Stimulated activated CD8-positive, alpha-beta memory T cell treated with anti-CD3 and anti-CD28 coated beads, Interleukin-4, amount 100 ng/mL, for 48 hours (primary cell): ENCODE results near the gene AGTRAP.

Source experiments
- DNase-seq: peaks from one replicate; pipeline ENCODE4 v3.0.0-alpha.2; 2020

AGTRAP gene

GRCh38 chr1:11764519-11764918 is 28.6 kb downstream of the AGTRAP start:
- DNase-seq = no peak

GRCh38 chr1:11765661-11766428 is 29.9 kb downstream of the AGTRAP start:
- DNase-seq = no peak

DNA sequence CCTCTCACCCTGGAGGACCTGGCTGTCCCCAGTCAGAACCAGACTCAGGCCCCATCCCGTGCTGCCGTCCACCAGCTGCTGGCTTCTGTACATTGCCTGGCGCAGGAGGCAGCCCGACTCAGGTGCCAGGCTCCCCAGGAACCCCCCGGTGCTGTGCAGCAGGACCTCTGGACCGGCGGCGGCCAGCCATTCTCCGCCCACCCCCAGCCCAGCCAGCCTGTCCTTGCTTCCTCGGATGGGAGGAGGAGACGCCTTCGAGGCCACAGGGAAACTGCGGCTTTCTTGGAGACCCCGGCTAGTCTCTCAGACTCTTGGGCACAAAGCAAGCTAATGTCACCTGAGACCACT is 30.5 kb downstream of the AGTRAP start:
- no peak for DNase-seq

- no peak for DNase-seq
Measured at GRCh38 chr1:11767922-11768704, 32.2 kb downstream of the AGTRAP start.

DNA sequence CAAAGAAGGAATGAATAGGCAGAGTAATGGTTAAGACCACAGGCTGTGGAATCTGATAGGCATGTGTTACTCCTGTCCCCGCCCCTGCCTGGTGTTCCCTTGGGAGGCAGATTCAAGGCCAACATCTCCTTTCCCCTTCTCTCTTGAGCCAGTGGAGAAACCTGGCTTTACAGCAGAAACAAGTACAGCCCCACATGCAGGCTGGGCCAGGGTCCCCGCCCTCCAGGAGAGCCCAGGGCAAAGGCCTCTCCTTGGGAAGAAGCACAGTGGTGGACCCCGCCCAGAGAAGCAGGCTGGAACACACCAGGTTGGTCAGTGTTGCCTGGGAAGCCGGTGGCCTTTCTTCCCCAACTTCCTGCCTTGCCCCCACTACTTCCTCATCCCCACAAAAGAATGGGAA is 32.9 kb downstream of the AGTRAP start:
- DNase-seq = no peak

DNA sequence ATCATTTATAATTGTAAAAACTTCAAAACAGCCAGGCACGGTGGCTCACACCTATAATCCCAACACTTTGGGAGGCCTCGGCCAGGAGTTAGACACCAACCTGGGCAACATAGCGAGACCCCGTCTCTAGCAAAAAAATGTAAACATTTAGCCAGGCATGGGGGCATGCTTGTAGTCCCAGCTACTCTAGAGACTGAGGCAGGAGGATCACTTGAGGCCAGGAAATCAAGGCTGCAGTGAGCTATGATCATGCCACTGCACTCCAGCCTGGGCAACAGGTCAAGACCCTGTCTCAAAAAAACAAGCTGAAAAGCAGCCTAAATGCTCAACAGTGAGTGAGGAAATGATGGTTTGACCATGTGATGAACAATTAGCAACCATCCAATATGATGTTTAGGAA is 33.3 kb downstream of the AGTRAP start:
- DNase-seq = no peak

DNA sequence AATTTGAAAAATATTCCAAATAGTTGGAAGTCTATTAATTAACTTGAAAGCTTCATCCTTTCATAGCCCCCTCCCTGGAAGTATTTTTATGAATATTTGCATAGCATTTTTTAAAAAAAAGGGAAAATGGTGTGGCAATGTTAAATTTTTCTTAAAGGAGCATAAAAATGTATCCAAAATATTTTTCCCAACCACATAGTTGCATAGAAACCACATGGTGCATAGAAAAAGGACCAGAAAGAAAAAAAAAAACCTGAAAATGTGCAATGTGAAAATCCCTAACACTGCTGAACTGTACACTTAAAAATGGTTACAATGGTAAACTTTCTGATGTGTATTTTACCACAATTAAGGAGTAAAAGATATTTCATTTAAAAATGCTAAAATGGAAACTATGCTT is 34.1 kb downstream of the AGTRAP start:
- no peak for DNase-seq

- DNase-seq = no peak
Measured at GRCh38 chr1:11771481-11772043, 35.6 kb downstream of the AGTRAP start.

- no peak for DNase-seq
Measured at GRCh38 chr1:11772458-11772857, 36.5 kb downstream of the AGTRAP start.

DNA sequence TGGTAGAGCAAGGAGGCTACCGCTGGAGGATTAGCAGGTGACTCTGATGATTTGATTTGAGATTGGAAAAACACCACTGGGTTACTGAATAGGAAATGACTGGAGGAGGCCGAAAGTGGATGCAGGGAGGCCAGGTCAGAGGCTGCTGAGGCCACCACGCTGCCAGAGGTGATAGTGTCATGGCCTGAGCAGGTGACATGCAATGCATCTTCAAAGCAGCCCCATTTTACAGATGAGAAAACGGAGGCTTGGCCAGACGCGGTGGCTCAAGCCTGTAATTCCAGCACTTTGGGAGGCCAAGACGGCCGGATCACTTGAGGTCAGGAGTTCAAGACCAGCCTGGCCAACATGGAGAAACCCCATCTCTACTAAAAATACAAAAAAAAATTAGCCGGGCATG is 38.8 kb downstream of the AGTRAP start:
- no peak for DNase-seq

- DNase-seq = no peak
Measured at GRCh38 chr1:11777658-11778322, 41.9 kb downstream of the AGTRAP start.

DNA sequence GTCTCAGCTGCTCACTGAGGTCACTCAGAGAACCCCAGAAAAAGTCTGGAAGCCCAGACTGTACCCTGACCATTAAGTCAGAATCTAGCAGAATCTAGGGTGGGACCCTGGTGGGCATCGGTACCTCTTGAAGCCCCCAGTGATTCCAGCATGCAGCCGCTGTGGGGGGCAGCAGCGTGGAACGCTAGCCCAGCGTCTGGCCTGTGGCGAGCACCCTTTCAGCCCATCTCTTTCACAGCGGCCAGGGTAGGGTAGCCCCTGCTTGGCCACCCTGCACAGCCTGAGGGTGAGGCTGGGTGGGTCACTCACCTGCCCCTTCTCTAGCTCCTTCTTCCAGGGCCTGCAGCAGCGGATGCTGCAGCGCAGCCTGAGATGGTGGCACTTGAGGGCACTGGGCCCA is 42.4 kb downstream of the AGTRAP start:
- DNase-seq = no peak

GRCh38 chr1:11778844-11779623 is 43.1 kb downstream of the AGTRAP start:
- DNase-seq = no peak

DNA sequence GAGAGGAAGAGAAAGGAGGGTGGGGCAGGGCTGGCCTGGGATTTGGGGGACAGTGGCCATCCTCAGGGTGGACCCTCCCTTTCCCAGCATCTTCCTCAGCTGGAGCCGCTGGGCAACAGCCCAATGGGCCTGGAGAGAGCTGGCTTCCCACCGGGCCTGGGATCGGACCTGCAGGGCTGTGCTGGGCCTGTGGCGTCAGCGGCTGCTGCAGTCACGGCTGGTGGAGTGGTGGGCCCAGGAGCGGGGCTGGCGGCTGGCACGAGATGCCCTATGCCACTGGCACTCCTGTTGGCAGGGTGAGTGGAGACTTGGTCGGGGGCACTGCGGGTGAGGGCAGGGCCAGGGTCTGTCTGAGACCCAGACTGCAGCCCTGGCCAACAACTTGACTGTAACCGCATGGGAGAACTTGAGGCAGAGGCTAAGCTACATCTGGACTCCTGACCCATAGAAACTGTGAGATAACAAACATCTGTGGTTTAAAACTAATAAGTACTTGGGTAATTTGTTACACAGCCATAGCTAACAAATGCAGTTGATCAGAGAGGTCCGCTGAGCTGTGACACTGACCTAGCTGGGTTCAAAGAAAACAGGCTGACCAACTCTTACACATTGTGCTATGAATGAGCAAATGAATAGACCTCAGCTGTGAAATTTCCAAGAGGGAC is 43.9 kb downstream of the AGTRAP start:
- no peak for DNase-seq

DNA sequence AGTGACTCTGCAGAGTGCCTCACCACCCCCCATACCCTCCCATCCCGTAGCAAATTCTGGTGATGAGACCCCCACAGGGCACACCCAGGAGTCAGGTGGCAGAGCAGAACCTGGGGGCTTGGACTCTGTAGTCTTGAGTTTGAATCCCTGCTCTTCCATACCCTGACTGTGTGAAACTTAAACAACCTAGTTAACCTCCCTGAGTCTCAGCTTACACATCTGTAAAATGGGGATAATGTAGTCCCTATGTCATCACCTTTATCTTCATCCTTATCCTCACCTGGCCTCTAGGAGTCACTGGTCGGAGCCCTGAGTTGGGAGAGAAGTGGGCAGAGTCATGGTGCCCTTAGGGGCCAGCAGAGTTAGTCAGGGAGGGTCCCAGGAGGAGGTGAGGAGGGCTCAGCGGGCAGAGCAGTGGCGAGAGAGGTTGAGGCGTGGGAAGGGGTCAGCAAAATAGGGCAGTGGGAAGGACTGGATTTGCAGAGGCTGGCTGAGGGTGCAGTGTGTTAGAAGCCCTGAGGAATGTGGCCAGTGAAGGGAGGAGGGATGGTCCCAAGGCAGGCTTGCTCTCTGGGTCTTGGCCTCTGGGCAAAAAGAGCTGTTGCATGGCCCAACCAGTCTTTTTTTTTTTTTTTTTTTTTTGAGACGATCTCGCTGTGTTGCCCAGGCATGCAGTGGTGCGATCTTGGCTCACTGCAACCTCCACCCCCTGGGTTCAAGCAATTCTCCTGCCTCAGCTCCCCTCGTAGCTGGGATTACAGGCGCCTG is 44.6 kb downstream of the AGTRAP start:
- DNase-seq = no peak

GRCh38 chr1:11781297-11781696 is 45.4 kb downstream of the AGTRAP start:
- no peak for DNase-seq

DNA sequence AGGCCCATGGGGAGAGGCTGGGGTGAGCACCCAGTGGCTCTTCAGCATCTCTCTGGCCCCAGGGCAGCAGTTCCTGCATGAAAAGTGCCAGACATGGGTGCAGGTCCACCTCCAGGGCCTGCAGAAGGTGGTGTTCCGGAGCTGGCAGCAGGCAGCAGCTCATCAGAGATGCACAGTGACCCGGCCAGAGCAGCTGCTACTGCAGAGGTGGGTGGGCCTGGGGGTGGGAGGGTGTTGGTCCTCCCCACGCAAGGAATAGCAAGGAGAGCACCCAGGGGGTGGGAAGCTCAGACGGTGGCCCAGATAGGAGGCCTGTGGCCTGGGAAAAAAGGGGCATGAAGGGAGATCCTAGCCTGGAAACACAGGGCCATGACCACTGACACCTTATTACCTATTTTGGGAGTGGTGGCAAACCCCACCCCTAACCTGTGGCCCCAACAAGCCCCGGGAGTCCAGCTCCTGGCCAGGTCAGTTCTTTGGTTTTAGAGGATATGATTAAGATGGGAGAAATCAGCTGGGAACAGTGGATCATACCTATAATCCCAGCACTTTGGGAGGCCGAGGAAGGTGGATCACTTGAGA is 46.3 kb downstream of the AGTRAP start:
- DNase-seq = no peak

- no peak for DNase-seq
Measured at GRCh38 chr1:11783556-11783955, 47.6 kb downstream of the AGTRAP start.

DNA sequence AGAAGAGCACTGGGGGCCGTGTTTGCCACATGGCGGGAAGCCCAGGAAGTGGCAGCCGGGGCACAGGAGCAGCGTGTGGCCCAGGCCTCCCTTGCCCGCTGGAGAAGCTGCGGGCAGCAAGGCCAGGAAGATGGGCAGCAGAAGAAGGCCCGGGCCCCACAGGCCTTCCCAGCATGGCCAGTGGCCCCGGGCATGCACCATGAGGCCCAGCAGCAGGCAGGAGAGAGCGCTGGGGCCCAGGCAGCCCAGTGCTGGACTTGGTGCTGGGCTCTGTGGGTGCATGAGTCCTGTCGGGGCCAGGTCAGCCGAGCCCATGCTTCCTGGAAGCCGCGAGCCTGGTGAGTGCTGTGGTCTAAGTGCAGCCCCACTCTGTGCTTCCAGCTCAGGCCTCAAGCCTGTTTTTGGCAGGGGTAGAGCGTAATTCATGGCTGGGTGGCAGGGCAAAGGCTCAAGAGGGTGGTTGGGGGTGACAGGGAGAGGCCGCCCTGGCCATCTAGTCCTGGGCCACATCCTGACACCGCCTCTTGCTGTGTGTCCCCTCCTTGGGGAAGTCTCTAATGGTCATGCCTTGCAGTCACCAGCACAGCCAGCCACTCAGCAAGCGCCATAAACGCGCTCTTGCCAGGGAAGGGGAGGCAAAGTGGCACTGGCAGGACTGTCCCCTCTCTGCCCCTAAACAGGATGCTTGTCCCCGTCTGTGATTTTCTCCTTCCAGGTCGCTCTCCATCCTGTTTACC is 48.5 kb downstream of the AGTRAP start:
- no peak for DNase-seq
